Vagina (tissue), 2 donors: ENCODE data around the gene DNAJC4.

ENCODE experiments used
- POLR2A ChIP-seq, 2 donors: fragments of 450-650 bp; IDR thresholded peaks; one replicate each; pipeline ENCODE4 v1.6.1; 2017; ENCODE audit warnings: antibody characterized with exemption in 2 of 2, mild to moderate bottlenecking in 2 of 2, moderate library complexity in 2 of 2
- POLR2AphosphoS5 ChIP-seq, 2 donors: sonication (generic); formaldehyde crosslinking; IDR thresholded peaks; one replicate each; pipeline ENCODE4 v1.9.0; 2017; ENCODE audit warnings: antibody characterized with exemption in 2 of 2, mild to moderate bottlenecking in 2 of 2, low read depth in 1 of 2; ENCODE audit not compliant: insufficient read depth in 1 of 2
- TF ChIP-seq, protein P1 (sequence below), 3 experiments: fragments of 450-650 bp in 2 of 3; fragments of 200-600 bp in 1 of 3; sonication (generic) in 1 of 3; IDR thresholded peaks; one replicate each; pipeline ENCODE4 v1.5.1; 2017 to 2019; ENCODE audit warnings: antibody characterized with exemption in 3 of 3, mild to moderate bottlenecking in 2 of 3, moderate library complexity in 2 of 3

DNA sequence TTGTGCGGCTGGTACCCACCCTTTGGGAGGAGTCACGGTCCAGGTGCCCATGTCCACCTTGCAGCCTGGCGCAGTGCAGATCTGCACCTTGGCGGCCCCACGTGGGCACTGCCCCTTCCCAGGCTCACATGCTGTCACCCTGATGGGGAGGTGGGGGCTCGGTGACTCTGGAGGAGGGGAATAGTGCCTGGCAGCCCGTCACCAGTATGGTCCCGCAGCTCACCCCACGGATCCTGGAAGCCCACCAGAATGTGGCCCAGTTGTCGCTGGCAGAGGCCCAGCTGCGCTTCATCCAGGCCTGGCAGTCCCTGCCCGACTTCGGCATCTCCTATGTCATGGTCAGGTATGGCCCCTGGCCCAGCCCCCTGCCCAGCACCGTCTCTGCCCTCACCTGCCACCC, 9.6 kb upstream of the DNAJC4 start:
- TF ChIP-seq, protein P1, sequence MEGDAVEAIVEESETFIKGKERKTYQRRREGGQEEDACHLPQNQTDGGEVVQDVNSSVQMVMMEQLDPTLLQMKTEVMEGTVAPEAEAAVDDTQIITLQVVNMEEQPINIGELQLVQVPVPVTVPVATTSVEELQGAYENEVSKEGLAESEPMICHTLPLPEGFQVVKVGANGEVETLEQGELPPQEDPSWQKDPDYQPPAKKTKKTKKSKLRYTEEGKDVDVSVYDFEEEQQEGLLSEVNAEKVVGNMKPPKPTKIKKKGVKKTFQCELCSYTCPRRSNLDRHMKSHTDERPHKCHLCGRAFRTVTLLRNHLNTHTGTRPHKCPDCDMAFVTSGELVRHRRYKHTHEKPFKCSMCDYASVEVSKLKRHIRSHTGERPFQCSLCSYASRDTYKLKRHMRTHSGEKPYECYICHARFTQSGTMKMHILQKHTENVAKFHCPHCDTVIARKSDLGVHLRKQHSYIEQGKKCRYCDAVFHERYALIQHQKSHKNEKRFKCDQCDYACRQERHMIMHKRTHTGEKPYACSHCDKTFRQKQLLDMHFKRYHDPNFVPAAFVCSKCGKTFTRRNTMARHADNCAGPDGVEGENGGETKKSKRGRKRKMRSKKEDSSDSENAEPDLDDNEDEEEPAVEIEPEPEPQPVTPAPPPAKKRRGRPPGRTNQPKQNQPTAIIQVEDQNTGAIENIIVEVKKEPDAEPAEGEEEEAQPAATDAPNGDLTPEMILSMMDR (IDR thresholded peaks at IDR 0.05) = no peak
- TF ChIP-seq POLR2A (IDR thresholded peaks at IDR 0.05) (no peak), POLR2AphosphoS5 (IDR thresholded peaks at IDR 0.05; ENCODE audit: insufficient read depth in 1 of 2, low read depth in 1 of 2) (no peak)
